GM10847 (cell line): ENCODE measurements around the gene RXRG.

ENCODE experiments used
- POLR2A ChIP-seq: IDR thresholded peaks from 2 replicates; pipeline ENCODE4 v1.6.1; 2011; ENCODE audit not compliant: insufficient read length; ENCODE audit errors: extremely low read depth

RXRG gene

GRCh38 chr1:165456861-165457260 lies 11.9 kb upstream of the RXRG start:
- no peak for TF ChIP-seq POLR2A

DNA sequence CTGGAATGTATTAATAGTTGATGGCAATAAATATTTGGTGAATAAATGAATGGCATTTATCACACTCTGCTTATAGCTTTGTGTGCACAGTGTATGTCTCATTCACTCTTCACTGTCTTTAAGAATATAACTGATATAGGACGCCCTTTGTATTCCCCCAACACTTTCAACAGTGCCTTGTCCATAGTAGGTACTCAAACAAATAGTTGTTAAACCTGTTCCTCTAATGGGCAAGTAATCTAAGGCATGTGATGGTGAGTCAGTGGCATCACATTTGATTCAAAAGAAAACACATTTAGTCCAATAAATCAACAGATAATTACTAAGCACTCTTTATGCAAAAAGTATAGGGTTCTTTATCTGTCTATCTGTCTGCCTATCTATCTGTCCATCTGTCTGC lies 11.2 kb upstream of the RXRG start:
- TF ChIP-seq POLR2A, result no peak

GRCh38 chr1:165455111-165455510 lies 10.2 kb upstream of the RXRG start:
- TF ChIP-seq POLR2A, result no peak

DNA sequence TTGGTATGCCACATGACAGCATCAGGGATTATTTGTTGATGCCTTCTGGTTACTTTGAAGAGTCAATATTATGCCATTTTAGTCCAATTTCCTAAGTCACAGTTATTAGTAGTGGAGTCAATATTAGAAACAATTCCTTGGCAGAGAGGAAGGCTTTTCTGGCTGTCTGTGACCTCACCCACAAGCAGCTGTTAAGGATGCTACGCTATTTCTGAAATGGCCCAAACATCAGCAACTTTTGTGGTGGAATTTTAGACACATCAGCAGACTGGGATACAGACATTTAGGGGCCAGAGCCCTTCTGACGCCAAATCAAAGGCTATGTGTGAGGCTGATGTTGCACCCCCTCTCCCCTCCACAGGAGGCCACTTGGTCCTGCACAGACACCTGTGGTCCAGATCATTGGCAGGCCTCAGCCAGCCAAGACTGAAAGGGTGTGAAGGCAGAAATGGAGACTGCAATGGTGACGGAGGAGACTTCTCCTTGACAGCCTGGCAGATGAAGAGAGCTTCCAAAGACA lies 9.2 kb upstream of the RXRG start:
- no peak for TF ChIP-seq POLR2A

DNA sequence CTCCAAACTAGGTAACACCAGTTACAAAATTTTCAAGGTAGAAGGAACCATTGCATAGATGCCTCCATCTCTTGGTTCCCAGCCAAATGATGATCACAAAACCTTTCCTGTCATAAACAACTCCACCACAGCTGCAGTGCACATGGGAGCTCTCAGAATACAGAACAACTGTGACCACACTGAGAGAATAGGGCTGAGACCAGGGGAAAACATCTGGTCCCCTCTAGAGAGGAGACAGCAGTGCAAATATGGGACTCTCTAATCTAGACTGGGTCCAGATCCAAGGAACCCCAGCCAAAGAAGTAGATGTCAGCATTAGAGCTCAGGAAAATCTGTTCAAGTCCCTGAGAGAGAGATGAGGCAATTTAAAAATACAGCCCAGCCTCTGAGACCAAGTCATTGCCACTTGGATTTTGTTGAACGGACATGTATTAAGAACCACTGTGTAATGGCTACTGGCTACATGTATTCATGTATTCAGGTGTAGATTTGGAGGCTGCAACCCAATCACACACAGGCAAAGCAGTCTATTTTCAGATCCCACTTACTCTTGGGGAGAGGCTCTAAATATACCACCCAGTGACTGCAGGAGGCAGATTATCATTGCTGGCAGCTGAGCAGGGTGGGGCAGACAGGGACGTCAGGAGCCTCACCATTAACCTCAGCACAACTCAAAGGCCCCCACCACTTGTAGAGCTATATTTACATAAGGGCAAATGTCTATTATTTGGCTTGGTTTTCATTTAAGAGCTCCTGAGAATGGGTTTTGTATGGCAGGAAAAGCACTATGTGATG lies 7.6 kb upstream of the RXRG start:
- no peak for TF ChIP-seq POLR2A

- no peak for TF ChIP-seq POLR2A
Observed at GRCh38 chr1:165451691-165452090, 6.8 kb upstream of the RXRG start.

DNA sequence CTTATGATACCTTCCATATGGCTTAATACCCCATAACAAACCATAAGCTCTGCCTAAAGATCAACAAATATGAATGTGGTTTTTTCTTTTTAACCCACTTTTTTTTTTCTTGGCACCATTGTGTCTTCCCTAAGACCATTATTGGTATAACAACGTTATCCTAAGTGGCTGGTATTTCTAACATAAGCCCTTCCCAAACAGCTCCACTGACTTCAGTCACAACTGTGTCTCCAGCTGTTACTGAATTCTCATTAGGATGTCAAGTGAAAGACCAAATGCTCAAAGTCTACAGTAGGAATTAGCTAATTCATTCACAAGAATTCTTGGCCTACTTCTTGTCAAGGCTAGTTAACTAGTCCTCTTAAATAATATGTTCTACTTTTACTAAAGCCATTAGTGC lies 4.2 kb upstream of the RXRG start:
- no peak for TF ChIP-seq POLR2A

DNA sequence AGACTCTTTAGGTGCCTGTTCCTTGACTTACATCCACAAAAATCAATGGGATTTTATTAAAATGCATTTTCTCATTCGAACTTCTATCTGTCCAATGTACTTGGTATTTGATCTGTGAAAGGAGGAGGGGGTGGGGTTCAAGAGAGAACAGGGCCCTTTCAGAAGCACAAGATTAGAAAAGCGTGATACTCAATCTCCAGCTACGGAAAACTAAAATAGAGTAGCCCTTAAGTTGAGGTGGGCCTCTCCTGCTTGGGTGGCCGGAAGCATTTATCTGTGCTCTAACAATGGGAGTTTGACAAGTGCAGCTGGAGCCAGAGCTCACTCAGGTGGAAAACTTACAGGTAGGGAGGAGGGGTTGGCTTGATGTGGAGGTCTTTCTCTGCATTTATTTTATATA lies 462 bp upstream of the RXRG start:
- no peak for TF ChIP-seq POLR2A

GRCh38 chr1:165443539-165444311 lies 1.2 kb downstream of the RXRG start:
- TF ChIP-seq POLR2A, result no peak

- no peak for TF ChIP-seq POLR2A
Observed at GRCh38 chr1:165442653-165443052, 2.3 kb downstream of the RXRG start.

DNA sequence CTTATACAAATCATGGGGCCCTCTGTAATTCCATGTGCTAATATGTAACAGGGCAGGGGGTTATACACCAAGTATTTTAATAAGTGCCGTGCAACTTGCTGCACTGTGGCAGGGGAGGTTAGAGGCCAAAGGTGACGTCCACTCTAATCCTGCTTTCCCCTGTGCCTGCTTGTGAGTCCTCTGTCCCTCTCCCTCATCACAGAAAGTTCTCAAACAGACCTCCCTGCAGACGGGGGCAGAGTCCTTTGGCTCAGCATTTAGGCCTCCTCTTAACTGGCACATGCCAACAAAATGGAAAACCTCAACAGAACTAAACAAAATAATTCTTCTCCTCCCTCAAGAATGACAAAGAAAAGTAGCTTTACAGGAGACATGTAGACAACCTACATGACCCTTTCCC lies 2.9 kb downstream of the RXRG start:
- TF ChIP-seq POLR2A, result no peak

GRCh38 chr1:165441166-165441880 lies 3.6 kb downstream of the RXRG start:
- TF ChIP-seq POLR2A, result no peak

- no peak for TF ChIP-seq POLR2A
Observed at GRCh38 chr1:165439330-165439729, 5.6 kb downstream of the RXRG start.

DNA sequence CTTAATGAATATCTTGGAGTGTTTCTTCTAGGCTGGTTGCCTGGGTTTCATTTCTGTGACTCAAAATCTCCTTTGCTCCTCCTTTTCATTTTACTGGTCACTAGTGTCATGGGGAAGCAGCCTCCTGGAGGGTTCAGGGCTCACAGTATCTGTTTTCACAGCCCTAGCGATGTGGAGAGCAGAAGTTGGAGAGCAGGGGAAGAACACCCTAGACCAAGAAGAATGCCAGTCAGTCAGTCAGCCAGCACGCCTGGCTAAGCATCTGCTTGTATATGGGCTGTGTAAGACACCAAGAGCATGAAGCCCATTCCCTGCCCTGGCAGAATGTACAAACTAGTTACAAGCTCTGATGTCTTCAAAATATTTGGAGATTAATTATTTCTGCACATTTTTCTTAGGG lies 7.9 kb downstream of the RXRG start:
- no peak for TF ChIP-seq POLR2A

DNA sequence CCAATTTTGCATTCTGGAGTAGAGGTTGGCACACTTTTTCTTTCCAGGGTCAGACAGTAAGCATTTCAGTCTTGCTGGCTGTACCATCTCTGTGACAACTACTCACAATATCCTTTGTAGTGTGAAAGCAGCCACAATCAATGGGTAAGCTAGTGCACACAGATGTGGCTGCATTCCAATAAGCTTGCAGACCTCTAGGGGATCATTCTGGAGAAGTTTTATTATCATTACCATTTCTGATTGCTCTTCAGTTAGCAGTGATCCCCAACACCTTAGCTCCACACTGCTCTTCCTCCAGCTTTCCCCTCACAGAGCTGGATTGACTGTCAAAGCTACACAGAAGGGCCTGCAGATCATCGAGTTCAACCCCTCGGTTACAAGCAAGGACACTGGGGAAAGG lies 9.1 kb downstream of the RXRG start:
- TF ChIP-seq POLR2A, result no peak

DNA sequence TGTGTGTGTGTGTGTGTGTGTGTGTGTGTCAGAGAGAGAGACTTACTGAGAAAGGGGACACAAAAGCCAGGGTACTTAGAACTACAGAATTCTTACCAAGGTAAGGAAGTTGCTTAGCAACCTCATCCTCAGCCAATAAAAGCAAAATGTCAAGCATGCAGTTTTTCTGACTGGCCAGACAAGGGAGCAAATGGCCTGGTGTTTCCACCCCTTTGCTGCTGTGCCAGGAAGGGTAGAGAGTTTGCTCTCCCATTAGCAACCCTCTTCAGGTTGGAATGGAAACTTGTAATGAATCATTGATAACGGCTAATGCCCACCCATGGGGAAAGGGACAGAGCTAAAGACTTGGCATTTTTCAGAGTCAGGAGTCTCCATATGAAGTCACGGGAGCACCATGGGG lies 10.6 kb downstream of the RXRG start:
- TF ChIP-seq POLR2A, result no peak
